Measurements from ENCODE around the gene HIPK1.
"Not testable (repeated sequence)": the region's sequence is repeated elsewhere in the genome, so short reads cannot be mapped to it uniquely, and the experiment has no call there.

HIPK1 gene

DNA sequence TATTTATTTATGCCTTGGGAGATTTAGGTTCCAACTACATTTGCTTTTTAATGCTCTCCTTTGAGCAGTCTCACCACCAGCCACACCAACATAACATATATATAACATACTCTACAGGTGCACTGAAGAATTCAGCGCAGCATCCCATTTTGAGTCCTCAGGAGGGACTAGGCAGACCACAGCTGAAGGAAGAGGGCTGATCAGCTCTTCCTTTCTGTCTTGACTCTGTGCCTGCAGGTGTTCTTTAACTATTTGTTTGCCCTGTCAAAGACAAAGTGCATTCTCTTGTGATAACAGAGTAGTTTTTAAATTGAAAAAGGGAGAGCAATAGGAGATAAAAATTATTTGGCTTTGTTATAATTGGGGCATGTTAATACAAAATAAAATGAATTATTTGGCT is 17.0 kb downstream of the HIPK1 start:
- peak; percentile 36 for DNase-seq

DNA sequence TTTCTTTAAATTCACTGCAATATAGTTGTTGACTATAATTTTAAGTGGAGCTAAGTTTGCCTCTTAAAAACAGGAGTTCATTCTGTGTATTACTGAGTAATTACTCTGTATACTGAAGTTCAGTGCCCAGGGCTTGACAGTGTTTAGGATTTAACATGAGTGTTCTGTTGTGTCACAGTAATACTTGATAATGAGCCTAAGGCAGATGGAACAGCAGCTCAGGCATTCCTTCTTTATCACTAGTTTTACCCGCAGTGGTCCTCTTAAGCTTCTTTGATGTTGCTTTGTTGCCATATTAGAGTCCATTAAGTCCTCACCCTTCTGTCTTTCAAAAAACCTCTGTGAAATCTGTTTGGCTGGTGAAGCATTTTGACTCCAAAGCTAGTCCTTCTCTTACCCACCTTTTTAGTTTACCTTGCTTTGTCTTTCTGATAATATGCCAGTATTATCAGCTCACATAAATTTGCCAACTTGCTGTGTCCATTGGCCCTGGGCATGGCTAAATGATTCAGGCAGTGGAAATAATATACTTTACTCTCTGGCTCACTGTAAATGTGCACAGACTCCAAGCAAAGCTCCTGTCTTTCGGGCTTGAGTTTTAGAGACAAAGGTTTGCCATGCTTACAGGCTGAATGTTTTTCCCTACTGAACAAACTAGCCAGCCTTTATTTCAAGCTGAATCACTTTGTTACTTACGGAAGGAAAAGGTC is 17.7 kb downstream of the HIPK1 start:
- peak; percentile 98 for DNase-seq

DNA sequence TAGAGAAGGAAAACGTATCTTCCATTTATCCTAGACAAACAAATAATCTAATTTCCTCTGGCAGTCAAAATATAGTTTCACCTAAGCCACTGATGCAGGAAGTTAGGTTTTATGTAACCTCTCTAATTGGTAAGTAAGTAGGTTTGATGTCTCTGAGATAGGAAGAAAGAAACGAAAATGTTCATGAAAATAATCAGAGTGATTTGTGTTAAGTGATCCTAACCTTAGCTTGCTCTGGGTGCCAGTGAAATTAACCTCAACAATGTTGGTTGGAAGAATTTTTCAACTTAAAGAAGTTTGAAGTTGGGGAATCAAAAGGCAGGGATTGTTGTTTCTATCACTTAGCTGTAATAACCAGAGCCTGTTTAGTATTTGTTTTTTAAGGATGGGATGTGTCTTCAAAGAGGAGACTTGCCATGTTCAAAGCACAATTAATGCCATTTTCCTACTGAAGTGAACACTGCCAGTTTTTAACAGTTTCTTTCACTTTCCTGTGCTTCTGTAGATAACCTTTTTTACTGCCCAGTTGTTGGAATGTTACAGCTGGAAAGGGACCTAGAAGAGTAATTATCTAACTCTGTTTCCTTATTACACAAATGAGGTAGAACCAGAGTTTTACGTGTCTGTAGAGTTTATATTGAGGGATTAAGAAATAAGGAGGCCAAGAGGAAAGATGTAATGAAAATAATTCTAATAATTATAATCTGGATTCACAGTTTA is 18.4 kb downstream of the HIPK1 start:
- no peak for DNase-seq

DNA sequence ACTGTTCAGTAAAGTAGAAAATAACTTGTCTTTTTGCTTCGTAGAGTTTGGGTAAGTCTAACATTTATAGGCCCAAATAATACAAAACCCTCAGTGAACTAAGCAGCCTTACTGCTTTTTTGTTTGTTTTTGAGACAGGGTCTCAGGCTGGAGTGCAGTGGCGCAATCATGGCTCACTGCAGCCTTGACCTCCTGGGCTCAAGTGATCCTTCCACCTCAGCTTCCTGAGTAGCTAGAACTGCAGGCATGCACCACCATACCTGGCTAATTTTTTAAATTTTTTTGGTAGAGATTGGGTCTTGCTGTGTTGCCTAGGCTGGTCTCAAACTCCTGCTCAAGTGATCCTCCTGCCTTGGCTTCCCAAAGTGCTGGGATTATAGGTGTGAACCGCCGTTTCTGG is 19.0 kb downstream of the HIPK1 start:
- DNase-seq, result not testable (repeated sequence)

DNA sequence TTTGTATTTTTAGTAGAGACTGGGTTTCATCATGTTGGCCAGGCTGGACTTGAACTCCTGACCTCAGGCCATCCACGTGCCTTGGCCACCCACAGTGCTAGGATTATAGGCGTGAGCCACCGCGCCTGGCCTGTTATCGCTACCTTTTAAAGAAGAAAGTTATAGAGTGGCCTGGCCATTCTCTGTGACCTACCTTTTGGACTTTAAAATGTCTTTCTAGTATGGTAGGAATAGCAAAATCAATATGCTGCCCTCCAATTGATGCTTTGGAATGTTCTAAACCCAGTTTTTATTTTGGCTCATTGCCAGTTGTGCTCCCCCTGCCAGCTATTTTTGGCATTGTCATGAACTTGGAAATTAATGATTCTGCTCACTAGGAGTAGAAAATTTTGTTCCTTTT is 19.9 kb downstream of the HIPK1 start:
- DNase-seq, result peak; percentile 8

DNA sequence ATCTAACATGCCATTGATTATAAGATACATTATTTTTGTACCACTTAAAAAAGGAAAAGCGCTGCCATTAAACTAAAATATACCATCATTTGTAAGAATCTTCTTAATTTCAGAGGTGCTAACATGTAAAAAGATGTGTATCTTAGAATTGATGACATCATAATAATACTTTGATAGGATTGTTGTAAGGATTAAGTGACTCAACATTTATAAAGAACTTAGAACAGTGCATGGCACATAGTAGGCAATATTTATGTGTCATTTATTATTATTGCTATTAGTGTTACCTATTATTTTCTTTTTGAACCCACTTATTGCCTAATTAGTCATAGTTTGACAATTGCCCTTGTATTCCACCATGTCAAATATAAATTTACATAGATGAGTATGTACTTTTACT is 21.8 kb downstream of the HIPK1 start:
- no peak for DNase-seq

DNA sequence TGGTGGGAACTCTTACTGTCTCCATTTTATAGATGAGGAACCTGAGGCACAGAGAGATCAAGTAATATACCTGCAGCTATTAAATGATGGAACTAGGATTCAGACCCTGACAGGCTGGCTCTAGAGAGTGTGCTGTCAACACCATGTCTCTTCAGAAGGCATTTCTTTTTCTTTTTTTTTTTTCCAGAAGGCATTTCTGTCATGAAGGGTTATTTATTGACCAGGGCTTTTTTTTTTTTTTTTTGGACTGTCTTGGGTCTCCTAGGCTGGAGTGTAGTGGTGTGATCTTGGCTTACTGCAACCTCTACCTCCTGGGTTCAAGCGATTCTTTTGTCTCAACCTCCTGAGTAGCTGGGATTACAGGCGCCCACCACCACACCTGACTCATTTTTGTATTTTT is 22.6 kb downstream of the HIPK1 start:
- DNase-seq, result no peak

GRCh38 chr1:113957984-113958383 is 28.9 kb downstream of the HIPK1 start:
- DNase-seq, result peak; percentile 12

DNA sequence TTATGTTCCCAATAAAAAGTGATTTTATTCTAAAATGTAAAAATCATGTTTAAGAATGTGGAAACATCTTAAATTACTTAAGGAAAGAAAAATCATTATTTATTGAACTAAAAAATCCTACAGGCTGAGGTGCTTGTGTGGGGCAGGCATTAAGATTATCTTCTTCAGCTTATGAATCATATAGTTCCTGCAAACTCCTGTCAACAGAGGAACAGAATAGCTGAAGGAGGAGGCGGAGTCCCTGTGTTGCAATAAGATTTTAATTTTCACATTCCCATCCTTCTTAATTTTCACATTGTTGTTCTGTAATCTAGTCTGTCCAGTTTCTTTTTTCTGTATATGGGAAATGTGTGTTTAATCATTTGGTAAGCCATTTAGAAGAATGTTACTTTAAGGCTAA is 29.6 kb downstream of the HIPK1 start:
- no peak for DNase-seq

GRCh38 chr1:113963281-113963906 is 34.3 kb downstream of the HIPK1 start:
- DNase-seq, result peak; percentile 4

GRCh38 chr1:113965703-113966412 is 36.7 kb downstream of the HIPK1 start:
- no peak for DNase-seq

DNA sequence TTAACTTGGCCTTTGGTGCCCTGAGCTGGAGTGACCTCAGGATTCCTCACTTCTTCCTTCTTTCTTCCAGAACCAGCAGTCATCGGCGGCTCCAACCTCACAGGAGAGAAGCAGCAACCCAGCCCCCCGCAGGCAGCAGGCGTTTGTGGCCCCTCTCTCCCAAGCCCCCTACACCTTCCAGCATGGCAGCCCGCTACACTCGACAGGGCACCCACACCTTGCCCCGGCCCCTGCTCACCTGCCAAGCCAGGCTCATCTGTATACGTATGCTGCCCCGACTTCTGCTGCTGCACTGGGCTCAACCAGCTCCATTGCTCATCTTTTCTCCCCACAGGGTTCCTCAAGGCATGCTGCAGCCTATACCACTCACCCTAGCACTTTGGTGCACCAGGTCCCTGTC is 43.8 kb downstream of the HIPK1 start:
- DNase-seq, result no peak

- no peak for DNase-seq
These were observed 46.2 kb downstream of the HIPK1 start for GRCh38 chr1:113975211-113975895.

- DNase-seq, result peak; percentile 85
These were observed 47.6 kb downstream of the HIPK1 start for GRCh38 chr1:113976609-113977278.

GRCh38 chr1:113977906-113978305 is 48.8 kb downstream of the HIPK1 start:
- no peak for DNase-seq

DNA sequence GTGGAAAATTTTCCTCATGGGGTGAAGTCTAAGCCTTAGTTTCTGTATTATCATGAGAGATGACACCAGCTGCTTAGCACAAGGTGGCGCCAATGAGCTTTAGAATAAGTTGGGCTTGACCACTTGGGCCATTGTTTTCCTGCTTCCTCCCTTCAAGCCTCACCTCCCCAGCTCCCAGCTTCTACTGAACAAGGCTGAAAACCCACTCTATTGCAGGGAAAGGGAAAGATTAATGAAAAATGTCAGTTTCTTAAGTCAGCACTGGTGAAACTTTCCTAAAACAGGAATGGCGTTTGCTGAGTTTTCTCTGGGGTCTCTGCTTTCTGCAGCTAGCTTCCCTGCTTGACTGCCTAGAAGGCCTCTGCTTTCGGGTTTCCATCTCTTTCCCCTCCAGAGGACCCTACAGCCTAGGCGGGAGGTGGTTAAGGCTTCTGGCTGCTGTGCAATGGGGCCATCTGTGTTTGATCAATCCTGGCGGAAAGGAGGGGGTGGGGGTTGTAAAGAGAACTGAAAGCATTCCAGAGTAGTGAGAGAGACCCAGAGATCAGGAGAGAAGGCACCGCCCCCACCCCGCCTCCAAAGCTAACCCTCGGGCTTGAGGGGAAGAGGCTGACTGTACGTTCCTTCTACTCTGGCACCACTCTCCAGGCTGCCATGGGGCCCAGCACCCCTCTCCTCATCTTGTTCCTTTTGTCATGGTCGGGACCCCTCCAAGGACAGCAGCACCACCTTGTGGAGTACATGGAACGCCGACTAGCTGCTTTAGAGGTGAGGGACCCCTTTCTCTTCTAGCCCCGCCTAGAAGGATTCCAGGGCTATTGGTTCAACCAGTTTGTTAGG is 50.0 kb downstream of the HIPK1 start, which contains the start of gene OLFML3:
OLFML3 (plus strand) TSS at position 612 of the 840 bp plus-strand sequence; CDS start at position 655, 43 bp downstream.
- peak; percentile 93 for DNase-seq

DNA sequence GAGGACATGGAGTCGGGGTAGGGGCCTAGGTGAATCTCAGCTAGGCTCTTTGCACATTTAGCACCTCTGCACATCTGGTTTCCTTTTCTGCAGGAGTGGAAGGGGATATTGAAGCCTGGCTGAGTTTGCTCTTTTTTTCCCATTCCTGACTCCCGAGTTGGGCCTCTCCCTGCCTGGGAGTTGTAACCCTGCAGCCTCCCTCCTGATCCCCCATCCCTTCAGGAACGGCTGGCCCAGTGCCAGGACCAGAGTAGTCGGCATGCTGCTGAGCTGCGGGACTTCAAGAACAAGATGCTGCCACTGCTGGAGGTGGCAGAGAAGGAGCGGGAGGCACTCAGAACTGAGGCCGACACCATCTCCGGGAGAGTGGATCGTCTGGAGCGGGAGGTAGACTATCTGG is 51.0 kb downstream of the HIPK1 start:
- DNase-seq, result peak; percentile 73

- peak; percentile 24 for DNase-seq
These were observed 53.1 kb downstream of the HIPK1 start for GRCh38 chr1:113981962-113982931.

- DNase-seq, result no peak
These were observed 53.8 kb downstream of the HIPK1 start for GRCh38 chr1:113982949-113983348.

DNA sequence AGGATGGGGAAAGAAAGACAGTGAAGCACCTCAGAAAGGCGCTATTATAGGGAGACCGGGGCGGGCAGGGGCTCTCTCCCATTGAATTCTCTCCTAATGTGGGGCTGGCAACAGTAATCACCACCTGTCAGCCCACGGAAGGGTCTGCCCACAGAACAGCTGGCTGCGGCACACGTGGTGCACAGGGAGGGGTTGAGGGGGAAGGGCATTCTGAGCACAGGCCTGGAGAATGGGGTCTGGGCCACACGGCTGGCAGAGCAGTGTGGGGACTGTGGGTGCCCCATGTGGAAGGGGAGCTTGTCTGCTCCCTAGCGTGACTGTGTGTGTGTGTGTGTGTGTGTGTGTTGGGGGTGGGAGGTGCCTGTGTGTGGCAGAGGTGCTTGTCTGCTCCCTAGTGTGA is 54.3 kb downstream of the HIPK1 start:
- DNase-seq, result peak; percentile 61
